HCEC 1CT (cell line): ENCODE data around the gene NRROS.
"Not testable (repeated sequence)": the region's sequence is repeated elsewhere in the genome, so short reads cannot be mapped to it uniquely, and the experiment has no call there.

ENCODE experiments used
- DNase-seq: peaks from one replicate; pipeline ENCODE4 v3.0.0-alpha.2; 2017

The NRROS gene

DNA sequence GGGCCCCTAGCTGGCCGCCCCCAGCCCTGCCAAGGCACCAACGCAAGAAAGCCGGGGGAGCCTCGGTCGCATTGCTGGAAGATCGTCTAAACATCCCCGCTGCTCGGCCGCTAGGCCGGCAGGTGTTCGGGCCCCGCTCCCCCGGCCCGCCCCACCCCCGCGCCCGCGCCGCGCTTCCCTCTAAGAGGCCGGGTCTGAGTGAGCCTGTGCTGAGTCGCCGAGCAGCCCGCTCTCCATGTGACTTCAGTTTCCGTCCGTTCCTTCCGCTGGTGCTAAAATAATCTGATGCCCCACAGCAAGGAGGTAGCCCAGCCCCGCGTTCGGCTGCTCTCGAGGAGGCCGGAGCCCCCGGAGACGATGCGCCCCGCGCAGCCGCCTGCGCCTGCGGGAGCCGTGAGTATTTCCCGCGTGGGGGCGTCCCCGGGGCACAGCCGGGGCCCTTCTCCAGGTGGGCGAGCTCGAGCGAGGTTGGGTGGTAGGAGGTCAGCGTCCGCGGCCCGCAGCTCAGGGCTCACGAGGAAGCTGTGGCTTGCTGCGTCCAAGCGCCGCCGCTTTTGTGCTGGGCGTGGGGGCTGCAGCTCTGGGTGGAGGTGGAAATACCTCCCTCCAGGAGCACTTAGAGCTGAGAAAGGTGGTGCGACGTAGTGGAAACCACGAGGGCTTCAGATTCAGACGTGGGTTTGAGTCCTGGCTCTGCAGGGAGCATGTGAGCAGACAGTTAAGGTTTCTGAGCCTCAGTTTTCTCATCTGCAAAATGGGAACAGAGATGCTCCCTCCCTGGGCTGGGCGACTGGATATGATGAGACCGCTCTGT is at the start of gene NRROS:
Gene NRROS (plus strand): TSS at position 212 of the 814 bp plus-strand sequence. CDS start 14,846 bp downstream, outside the sequence.
- DNase-seq = peak; percentile 39

DNA sequence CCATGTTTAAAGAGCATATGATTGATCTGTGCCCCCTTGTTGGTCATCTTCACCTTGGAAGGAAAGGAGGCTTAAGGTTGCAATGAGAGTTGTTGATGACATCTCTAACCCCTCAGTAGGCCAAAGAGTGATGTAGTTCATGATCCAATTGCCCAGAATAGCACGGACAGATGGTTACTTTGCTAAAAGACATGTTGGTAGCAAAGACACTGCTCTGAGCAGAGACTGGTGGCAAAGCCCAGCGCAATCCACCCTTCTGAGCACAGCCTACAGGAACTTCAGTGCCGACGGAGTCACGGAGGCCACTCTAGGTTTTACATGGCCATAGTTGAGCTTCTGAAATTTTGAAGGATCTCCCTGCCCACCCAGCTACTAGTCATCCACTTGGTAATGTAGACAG is 49.2 kb upstream of the NRROS start:
- DNase-seq = no peak

DNA sequence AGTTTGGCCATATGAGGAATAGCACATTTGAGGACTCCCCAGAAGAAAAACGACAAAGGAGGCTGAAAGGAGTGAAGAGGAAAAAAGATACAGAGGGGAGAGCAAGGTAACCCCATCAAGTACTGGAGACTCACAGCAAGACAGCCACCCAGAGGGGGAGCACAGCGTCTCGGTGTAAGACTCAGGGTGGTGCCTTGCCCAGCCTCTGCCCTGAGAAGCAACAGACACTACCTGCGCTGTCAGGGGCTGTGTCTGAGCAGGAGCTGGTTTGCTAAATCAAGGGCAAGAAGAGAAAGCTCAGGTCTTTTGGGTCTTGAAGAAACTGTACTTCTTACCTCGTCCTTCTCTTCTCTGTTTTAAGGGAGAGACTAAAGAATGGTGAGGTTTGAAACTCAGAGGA is 43.1 kb upstream of the NRROS start:
- no peak for DNase-seq

DNA sequence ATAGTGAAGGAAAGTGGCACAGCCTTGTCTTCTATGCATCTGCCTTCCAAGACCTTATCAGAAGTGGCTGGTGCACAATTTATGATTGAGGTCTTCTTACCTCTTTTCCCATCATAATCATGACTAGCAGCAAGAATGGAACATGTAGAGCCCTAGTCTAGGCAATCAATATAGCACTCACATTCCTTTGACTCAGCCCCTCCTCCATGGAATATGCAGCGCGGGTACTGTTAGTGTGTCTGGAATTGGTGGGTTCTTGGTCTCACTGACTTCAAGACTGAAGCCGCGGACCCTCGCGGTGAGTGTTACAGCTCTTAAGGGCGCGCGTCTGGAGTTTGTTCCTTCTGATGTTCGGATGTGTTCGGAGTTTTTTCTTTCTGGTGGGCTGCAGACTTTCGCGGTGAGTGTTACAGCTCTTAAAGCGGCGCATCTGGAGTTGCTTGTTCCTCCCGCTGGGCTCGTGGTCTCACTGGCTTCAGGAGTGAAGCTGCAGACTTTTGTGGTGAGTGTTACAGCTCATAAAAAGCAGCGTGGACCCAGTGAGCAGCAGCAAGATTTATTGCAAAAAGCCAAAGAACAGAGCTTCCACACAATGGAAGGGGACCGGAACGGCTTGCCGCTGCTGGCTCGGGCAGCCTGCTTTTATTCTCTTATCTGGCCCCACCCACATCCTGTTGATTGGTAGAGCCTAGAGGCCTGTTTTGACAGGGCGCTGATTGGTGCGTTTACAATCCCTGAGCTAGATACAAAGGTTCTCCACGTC is 41.3 kb upstream of the NRROS start:
- not testable (repeated sequence) for DNase-seq

DNA sequence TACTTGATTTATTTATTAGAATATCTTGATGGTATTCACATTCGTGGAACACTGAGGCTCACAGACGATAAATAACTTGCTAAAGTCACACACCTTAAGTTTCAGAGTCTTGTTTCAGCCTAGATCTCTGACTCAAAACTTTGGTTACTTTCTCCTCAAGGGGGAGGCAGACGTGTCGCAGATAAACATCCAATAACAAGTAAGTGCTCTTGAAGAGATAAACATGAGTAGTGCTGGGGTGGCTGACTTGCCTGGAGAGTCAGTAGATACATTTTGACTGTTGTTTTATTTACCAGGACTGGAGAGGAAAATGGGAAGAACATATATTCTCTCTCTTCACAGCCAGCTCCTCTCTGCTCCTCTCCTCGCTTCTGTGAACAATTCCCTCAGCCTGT is 39.8 kb upstream of the NRROS start:
- DNase-seq = no peak

DNA sequence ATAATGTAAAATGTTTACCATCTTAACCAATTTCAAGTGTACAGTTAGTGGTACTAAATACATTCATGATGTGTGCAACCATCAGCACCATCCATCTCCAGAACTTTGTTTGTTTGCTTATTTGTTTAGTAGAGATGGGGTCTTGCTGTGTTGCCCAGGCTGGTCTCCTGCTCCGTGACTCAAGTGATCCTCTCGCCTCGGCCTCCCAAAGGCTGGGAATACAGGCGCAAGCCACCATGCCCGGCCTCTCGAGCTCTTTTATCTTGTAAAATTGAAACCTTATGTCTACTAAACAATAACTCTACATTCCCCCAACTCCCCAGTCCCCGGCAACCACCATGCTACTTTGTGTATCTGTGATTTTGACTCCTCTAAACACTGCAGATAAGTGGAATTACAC is 39.1 kb upstream of the NRROS start:
- DNase-seq = no peak

DNA sequence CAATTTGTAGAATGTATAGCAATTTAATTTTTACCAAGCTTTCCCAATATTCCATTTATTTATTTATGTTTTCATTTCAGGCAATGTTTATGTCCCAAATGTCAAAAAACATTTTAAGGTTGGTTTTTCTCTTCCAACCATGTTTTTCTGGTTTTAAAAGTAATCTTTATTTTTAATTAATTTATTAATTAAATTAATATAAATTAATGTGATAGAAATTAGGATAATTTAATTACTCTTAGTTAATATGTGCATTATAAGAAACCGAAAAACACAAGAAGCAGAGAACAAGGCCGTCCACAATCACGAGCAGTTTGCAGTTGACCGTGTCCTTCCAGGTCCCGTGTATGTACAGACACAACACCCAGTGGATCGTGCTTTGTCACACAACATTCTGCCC is 36.8 kb upstream of the NRROS start:
- no peak for DNase-seq

DNA sequence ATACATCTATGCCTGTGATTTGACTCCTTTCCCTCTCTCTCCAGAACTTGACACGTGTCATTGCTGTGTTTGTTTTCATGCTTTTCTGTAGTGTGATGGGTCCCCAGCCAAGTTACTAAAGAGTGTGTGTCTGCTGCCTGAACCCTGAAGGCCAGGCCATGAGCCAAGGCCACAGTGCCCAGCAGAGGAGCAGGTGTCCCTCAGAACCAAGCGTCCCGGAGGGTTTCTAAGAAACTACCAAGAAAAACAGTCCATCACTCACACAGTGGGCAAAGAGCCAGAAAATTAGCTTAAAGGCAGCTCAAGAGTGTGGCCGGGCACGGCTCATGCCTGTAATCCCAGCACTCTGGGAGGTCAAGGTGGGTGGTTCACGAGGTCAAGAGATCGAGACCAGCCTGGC is 35.8 kb upstream of the NRROS start:
- DNase-seq = no peak

DNA sequence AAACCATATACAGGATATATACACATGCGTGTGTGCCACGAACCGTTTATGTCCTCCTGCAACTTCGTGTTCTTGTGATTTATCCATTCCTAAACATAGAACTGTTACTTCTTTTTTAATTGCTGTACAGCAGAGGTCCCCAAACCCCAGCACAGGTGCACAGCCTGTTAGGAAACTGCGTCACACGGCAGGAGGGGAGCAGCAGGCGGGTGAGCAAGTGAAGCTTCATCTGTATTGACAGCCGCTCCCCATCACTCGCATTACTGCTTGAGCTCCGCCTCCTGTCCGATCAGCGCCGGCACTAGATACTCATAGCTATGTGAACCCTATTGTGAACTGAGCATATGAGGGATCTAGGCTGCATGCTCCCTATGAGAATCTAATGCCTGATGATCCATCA is 34.9 kb upstream of the NRROS start:
- DNase-seq = peak; percentile 15

DNA sequence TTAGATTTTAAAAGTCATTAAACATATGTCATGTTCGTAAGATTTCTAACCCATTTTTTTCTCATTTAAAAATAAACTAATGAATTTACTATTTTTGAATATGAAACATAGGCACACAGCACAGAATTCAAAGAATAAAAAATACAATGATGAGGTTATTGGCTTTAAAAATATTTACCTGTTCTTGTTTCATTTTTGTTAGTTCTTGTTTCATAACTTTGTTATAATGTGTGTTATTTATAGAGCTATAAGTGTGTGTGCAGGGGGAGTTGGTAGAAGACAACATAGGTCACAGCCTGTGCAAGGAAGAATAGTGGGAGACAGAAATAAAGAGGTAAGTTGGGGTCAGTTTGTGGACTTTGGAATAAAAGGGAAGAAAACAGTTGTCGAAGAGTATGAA is 30.8 kb upstream of the NRROS start:
- no peak for DNase-seq

DNA sequence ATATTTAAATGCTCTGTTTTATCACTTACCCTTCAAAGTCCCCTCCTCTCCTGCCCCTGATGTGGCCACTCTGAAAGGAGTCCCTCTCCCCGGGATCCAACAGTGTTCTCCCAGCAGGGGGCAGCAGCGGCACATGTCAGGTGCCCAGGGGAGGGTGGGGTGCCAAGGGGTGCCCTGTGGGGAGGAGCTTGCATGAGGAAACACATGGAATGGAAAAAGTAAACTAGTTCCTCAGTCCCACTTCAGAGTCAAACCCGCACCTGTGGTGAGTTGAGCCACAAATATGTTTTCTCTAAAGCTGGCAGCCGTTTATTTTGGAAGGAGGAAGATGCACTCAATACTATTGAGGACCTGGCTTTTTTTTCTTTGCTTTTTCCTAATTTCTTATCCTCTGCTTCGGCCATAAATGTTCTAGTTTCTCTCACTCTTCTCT is 30.1 kb upstream of the NRROS start:
- peak; percentile 76 for DNase-seq

DNA sequence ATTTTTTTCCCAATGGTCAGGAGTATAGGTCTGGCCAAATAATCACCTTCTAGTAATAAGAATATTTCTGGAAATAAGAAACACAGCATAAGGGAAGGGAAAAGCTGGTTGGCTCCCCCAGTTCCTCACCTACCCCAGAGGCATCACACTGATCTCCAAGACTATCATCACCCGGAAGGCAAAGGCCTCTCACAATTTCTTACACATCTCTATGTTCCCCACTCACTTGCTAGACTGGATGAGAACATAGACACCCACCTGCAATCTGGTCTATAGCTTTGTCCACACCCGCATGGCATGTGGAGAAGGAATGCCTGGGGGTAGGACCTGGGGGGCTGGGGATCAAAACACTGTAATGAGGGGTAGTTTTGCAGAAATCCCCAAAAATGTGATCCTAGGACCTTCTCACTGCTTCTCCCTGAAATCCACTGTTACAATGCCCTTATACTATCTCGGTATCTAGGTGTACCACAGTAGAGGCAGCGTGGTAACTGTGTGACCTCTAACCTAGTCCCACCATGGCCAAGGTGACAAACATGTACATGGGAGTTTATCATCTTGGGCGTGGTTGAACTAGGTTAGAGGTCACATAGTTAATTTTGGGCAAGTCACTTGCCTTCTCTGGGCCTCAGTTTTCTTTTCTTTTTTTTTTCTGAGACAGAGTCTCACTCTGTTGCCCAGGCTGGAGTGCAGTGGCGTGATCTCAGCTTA is 29.5 kb upstream of the NRROS start:
- DNase-seq = no peak

DNA sequence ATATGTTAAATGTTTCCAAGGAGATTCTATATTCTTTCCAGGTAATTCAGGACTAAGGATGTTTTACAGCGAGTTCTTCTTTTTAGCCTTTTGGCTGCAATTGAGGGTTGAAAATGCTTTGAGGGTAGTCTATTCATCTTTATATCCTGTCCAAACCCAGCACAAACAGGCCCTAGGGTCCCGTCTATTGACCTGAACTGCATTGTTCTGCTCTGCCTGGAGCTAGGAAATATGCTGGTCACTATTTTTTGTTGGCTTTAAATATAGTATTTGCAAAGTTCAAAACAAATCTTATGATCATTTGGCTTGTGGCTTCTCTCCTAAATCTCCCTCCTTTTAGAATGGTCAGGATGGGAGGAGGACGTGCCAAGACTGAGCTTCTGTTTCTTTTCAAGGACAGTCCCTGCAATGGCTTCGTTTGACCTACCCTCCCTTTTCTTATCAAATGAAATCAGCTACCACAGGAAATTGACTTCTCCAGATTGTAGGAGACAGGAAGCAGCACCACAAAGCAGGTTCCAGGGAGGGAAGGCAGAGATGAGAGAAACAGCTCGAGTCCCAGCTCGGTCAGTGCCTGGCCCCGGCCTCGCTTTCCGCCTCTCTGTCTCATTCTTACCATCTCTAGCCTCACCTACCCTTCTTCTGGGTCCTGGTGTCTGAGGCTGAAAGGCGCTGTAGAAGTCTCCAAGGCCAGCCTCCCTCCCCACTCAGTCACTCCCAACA is 27.6 kb upstream of the NRROS start:
- no peak for DNase-seq

DNA sequence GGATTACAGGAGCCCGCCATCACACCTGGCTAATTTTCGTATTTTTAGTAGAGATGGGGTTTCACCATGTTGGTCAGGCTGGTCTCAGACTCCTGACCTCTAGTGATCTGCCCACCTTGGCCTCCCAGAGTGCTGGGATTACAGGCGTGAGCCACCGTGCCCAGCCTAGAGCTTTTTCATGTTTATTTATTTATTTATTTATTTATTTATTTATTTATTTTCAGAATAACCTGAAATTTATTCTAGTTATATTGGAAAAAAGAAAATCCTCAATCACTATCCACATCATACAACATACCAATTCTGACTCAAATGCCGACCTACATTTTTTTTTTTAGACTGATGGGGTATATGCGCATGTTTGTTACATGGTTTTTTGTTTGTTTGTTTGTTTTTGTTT is 24.3 kb upstream of the NRROS start:
- DNase-seq = not testable (repeated sequence)

DNA sequence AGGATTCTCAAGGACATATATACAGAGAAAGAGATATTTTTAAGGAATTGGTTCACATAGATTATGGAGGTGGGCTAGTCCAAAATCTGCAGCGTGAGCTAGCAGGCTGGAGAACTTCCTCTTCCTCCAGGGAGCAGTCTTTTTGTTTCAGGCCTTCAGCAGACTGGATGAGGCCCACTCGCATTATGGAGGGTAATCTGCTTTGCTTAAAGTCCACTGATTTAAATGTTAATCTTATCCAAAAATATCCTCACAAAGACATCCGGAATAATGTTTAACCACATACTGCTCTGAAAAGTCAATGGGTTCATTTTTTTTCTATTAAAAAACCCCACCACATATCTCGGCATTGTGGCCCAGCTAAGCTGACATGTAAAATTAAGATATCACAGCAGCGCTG is 22.2 kb upstream of the NRROS start:
- DNase-seq = no peak

DNA sequence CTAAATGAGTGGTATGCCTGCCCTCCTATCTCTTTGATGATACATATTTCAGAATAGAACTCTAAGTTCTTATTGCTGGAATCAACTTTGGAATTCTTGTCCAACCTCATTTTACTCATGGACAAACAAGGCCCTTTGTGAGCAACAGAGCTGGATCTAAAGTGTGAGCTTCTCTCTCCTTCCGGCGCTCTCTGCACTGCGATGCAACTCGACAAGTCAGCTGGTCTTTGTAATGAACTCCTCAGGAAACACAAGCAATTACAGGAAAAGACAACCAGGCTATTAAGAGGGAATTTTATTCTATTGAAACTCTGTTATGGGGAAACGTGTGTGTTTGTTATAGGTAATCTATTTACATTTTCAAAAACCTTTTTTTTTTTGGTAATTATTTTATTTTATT is 20.3 kb upstream of the NRROS start:
- DNase-seq = no peak

DNA sequence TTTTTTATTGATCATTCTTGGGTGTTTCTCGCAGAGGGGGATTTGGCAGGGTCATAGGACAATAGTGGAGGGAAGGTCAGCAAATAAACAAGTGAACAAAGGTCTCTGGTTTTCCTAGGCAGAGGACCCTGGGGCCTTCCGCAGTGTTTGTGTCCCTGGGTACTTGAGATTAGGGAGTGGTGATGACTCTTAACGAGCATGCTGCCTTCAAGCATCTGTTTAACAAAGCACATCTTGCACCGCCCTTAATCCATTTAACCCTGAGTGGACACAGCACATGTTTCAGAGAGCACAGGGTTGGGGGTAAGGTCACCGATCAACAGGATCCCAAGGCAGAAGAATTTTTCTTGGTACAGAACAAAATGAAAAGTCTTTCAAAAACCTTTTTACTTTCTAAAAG is 19.9 kb upstream of the NRROS start:
- DNase-seq = not testable (repeated sequence)

DNA sequence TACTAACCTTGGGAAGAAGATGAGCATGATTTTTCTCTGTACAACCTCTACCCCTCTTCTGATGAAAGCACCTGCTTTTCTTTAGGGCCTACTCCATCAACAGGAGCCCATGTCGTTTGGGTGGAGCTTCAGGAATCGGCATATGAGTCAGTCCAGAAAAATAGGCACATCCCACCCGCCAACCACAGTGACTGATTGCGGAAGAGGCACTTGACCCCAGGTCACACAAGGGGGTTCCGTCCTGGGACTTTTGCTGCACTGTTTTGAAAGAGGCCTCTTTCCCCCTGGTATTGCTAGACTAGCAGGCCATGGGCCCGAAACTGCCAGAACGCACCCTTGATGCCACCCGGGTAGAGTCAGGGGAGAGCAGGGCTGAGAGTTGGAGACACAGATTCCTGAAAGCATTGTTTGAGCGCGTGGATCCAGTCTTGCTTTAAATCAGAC is 19.3 kb upstream of the NRROS start:
- DNase-seq = no peak

DNA sequence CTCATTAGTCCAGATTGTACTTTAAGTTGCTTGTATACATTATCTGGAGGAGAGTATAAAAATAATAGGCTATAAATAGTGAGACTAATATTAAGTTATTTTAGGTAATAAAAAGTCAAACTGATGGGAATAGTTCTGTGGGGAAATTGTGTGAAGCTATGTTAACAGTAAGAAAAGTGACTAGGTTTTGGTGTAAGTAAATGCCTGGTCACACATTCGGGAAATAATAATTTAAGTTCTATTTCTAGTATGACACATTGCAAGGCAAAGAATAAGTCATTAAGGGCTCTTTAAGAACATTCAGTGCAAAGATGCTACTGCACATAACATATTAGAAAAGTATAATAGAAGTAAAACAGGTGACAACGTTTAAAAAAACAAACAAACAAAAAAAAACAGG is 18.8 kb upstream of the NRROS start:
- no peak for DNase-seq

DNA sequence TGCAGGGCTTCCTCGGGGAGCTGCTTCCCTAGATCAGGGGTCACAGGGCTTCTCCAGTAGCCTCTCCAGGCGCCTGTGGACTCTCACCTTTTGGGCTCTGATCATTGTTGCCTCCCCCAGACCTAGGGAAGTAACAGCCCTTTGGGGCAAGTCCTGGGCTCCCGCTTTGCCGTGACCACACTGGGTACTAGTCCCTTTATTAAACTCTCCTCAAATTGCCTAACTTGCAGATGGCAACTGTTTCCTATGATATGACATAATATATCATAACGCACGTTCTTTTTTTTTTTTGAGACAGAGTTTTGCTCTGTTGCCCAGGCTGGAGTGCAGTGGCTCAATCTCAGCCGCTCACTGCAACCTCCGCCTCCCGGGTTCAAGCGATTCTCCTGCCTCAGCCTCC is 17.9 kb upstream of the NRROS start:
- DNase-seq = no peak

DNA sequence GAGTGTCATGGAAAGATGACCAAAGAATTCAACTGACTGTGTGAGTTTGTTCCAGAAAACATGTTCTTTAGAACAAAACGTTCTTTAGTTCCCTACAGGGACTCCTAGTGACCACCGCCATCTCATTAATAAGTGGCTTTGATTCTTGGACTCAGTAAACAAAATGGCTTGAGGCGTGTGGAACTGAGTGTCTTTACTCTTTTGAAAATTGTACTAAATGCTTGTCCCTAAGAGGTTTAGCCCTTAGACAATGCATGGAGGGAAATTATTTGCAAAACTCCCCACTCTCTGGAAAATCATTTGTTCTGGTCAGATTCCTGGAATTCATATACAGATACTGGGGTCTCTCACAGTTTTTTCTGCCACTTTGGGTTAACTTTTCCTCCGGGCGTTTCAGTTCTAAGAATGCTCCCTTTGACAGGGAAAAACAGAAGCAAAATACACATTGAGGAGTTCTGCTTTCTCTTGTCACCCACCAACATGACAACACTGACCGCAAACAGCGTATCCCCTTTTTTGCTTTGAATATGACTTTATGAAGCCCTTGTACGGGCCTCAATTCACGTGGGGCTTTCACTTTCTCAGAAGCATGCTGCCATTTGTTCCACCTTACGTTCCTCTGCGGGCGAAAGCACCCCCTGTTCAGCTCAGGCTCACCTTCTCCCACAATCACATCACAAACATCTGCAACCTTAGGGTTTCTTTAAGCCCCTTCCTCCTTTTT is 15.3 kb upstream of the NRROS start:
- DNase-seq = no peak

DNA sequence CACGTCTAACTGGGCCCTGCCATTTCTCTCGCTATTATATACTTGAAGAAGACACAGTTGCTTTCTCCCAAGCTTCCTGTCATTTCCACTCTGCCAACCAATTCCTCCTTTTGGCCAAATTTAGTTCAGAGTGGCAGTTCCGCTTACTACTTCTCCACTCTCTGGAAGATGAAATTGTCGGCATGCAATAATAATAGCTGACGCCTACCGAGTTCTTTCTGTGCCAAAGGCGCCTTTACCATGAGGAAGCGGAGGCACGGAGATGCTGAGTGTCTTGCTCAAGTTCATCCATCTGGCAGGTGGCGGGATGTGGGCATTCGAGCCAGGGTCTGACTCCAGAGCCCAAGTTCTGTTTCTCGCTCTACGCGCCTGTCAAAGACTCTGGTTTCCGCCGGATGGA is 14.6 kb upstream of the NRROS start:
- DNase-seq = no peak
